HCT116 (cell line): ENCODE measurements around the gene PTGER3. TPM values are rescaled to one million over a fixed set of nuclear protein-coding genes. Genes with fewer than 3 reads are reported as not detected.

Source experiments
- ATAC-seq: fragments of 200-7000 bp; cut with Tn5 transposase; 2 replicates; pipeline ENCODE4 v1.9.1; 2020; ENCODE audit warnings: mild to moderate bottlenecking, moderate library complexity
- BruUV-seq: library from RNA; stranded (reverse); fragments of 400-500 nt; replicated peaks from 2 replicates; lab custom pipeline; 2021; lab: Mats Ljungman, UMichigan
- CTCF ChIA-PET: fragments of 300-600 bp; sonication (Branson Sonifier 250); formaldehyde crosslinking; loops from one replicate; lab custom pipeline; 2021; ENCODE audit warnings: antibody characterized with exemption; lab: Charles Lee
- POLR2A ChIA-PET: fragments of 300-600, 350-600 bp; sonication (Branson Sonifier 250); formaldehyde crosslinking; loops from one replicate; lab custom pipeline; 2021; ENCODE audit warnings: antibody characterized with exemption; lab: Charles Lee
- RAD21 ChIA-PET, 2 experiments: fragments of 300-600 bp; sonication (Branson Sonifier 250); formaldehyde crosslinking; loops; one replicate each; lab custom pipeline; 2023; ENCODE audit warnings: low total read pairs in 2 of 2; ENCODE audit not compliant: uncharacterized antibody in 2 of 2, unreplicated experiment in 2 of 2, low non-redundant PET in 1 of 2; lab: Charles Lee
- DNase-seq: peaks from one replicate; pipeline ENCODE4 v3.0.0-alpha.2; 2010; ENCODE audit warnings: low read depth, low spot score
- H2AFZ ChIP-seq: fragments of 200-600 bp; shearing (Covaris generic), sonication (generic); 2 replicates; pipeline ENCODE4 v1.6.1; 2017; ENCODE audit warnings: low read depth, mixed run types, mixed read lengths, antibody characterized with exemption, low read length; ENCODE audit not compliant: poor library complexity, severe bottlenecking
- H3K27ac ChIP-seq: 2 replicates; pipeline ENCODE4 v1.5.1; 2012; ENCODE audit warnings: low read depth, low read length
- H3K27me3 ChIP-seq: fragments of 200-600 bp; sonication (generic); 2 replicates; pipeline ENCODE4 v1.6.1; 2016; ENCODE audit warnings: mixed run types, low read length, mixed read lengths; ENCODE audit not compliant: insufficient read depth
- H3K36me3 ChIP-seq, 2 experiments: fragments of 200-500 bp in 1 of 2; fragments of 200-600 bp in 1 of 2; sonication (Bioruptor generic) in 1 of 2; sonication (generic) in 1 of 2; 2 replicates each; pipeline versions ENCODE4 v1.5.1 to v1.6.1; 2014 to 2016; ENCODE audit warnings: low read length in 2 of 2, inconsistent platforms in 1 of 2, mixed read lengths in 1 of 2, mixed run types in 1 of 2; ENCODE audit not compliant: insufficient read depth in 2 of 2, control insufficient read depth in 1 of 2
- H3K4me1 ChIP-seq, 2 experiments: fragments of 200-600 bp in 1 of 2; sonication (generic) in 1 of 2; 2 replicates each; pipeline versions ENCODE4 v1.5.1 to v1.6.1; 2012 to 2017; ENCODE audit warnings: low read length in 2 of 2, inconsistent platforms in 1 of 2, mild to moderate bottlenecking in 1 of 2, mixed read lengths in 1 of 2, mixed run types in 1 of 2, moderate library complexity in 1 of 2; ENCODE audit not compliant: insufficient read depth in 2 of 2, control insufficient read depth in 1 of 2
- H3K4me2 ChIP-seq: fragments of 200-600 bp; sonication (generic); 2 replicates; pipeline ENCODE4 v1.6.1; 2017; ENCODE audit warnings: mixed run types, low read length, mixed read lengths
- H3K4me3 ChIP-seq, 2 experiments: fragments of 200-600 bp in 1 of 2; sonication (generic) in 1 of 2; replicated peaks in 1 of 2; 2 replicates each; pipeline ENCODE4 v1.5.1; 2011 to 2016; ENCODE audit warnings: low read length in 2 of 2, control low read depth in 1 of 2, low read depth in 1 of 2, mild to moderate bottlenecking in 1 of 2, mixed read lengths in 1 of 2, mixed run types in 1 of 2
- H3K79me2 ChIP-seq: fragments of 200-600 bp; sonication (generic); 2 replicates; pipeline ENCODE4 v1.6.1; 2017; ENCODE audit warnings: mild to moderate bottlenecking, mixed run types, low read length, moderate library complexity, mixed read lengths; ENCODE audit not compliant: insufficient read depth
- H3K9ac ChIP-seq: fragments of 200-600 bp; sonication (generic); 2 replicates; pipeline ENCODE4 v1.6.1; 2016; ENCODE audit warnings: low read length, mixed read lengths
- H3K9me2 ChIP-seq: fragments of 200-600 bp; sonication (generic), shearing (Covaris generic); 2 replicates; pipeline ENCODE4 v1.6.1; 2017; ENCODE audit warnings: mixed run types, mild to moderate bottlenecking, moderate library complexity; ENCODE audit not compliant: insufficient read depth
- H3K9me3 ChIP-seq, 2 experiments: fragments of 200-500 bp in 1 of 2; fragments of 200-600 bp in 1 of 2; sonication (Bioruptor generic) in 1 of 2; sonication (generic) in 1 of 2; 2 replicates each; pipeline ENCODE4 v1.6.1; 2014 to 2017; ENCODE audit warnings: low read length in 2 of 2, mixed read lengths in 2 of 2, inconsistent platforms in 1 of 2, low read depth in 1 of 2, mild to moderate bottlenecking in 1 of 2, mixed run types in 1 of 2, moderate library complexity in 1 of 2; ENCODE audit not compliant: control insufficient read depth in 1 of 2, insufficient read depth in 1 of 2
- H4K20me1 ChIP-seq: fragments of 200-600 bp; sonication (generic), shearing (Covaris generic); 2 replicates; pipeline ENCODE4 v1.6.1; 2017; ENCODE audit warnings: mixed run types, mild to moderate bottlenecking, moderate library complexity; ENCODE audit not compliant: insufficient read depth
- CBX3 ChIP-seq: IDR thresholded peaks from 2 replicates; pipeline ENCODE4 v1.6.1; 2012; ENCODE audit warnings: low read depth
- CEBPB ChIP-seq: IDR thresholded peaks from 2 replicates; pipeline ENCODE4 v1.6.1; 2012; ENCODE audit warnings: low read depth
- CTCF ChIP-seq, 3 experiments: fragments of 200-600 bp in 1 of 3; sonication (generic) in 1 of 3; IDR thresholded peaks in 2 of 3; conservative IDR thresholded peaks in 1 of 3; 2 replicates each; pipeline ENCODE4 v1.5.1; 2012 to 2017; ENCODE audit warnings: low read depth in 2 of 3, low read length in 2 of 3, antibody characterized with exemption in 1 of 3, borderline replicate concordance in 1 of 3, control low read depth in 1 of 3, mild to moderate bottlenecking in 1 of 3, mixed read lengths in 1 of 3, mixed run types in 1 of 3, moderate library complexity in 1 of 3; ENCODE audit not compliant: insufficient read depth in 1 of 3
- EGR1 ChIP-seq: IDR thresholded peaks from 2 replicates; pipeline ENCODE4 v1.6.1; 2012; ENCODE audit warnings: low read depth
- ELF1 ChIP-seq: IDR thresholded peaks from 2 replicates; pipeline ENCODE4 v1.6.1; 2012; ENCODE audit warnings: low read depth, borderline replicate concordance
- JUND ChIP-seq: IDR thresholded peaks from 2 replicates; pipeline ENCODE4 v1.6.1; 2012
- POLR2A ChIP-seq: IDR thresholded peaks from 2 replicates; pipeline ENCODE4 v1.7.0; 2011; ENCODE audit warnings: borderline replicate concordance; ENCODE audit not compliant: insufficient read depth, insufficient read length; ENCODE audit errors: extremely low read depth
- POLR2AphosphoS5 ChIP-seq: IDR thresholded peaks from 2 replicates; pipeline ENCODE4 v1.6.1; 2011; ENCODE audit warnings: mild to moderate bottlenecking, low read depth, low read length, moderate library complexity
- RAD21 ChIP-seq: IDR thresholded peaks from 2 replicates; pipeline ENCODE4 v1.6.1; 2012; ENCODE audit warnings: low read depth, mild to moderate bottlenecking
- TCF7L2 ChIP-seq: IDR thresholded peaks from 2 replicates; pipeline ENCODE4 v1.7.0; 2011; ENCODE audit warnings: borderline replicate concordance, inconsistent platforms; ENCODE audit not compliant: insufficient read depth, insufficient read length; ENCODE audit errors: extremely low read depth
- ZFX ChIP-seq: fragments of 450-650 bp; IDR thresholded peaks from 2 replicates; pipeline ENCODE4 v1.6.1; 2017
- intact Hi-C: fragments of 100-400 bp; cut with micrococcal nuclease; formaldehyde crosslinking; loops from 2 replicates; pipeline ENCODE4 v1.10.0; 2022
- total RNA-seq: library from RNA; stranded (reverse); gene quantifications from one replicate; pipeline ENCODE4 v1.2.1, GENCODE V29; 2021; ENCODE audit not compliant: unreplicated experiment
- TF ChIP-seq, protein P1 (sequence below): IDR thresholded peaks from 2 replicates; pipeline ENCODE4 v1.6.1; 2012; ENCODE audit warnings: low read depth
- TF ChIP-seq, protein P2 (sequence below): IDR thresholded peaks from 2 replicates; pipeline ENCODE4 v1.6.1; 2012

Gene PTGER3
- total RNA-seq, 1 experiment from 2014 or later = 0.05 TPM

DNA sequence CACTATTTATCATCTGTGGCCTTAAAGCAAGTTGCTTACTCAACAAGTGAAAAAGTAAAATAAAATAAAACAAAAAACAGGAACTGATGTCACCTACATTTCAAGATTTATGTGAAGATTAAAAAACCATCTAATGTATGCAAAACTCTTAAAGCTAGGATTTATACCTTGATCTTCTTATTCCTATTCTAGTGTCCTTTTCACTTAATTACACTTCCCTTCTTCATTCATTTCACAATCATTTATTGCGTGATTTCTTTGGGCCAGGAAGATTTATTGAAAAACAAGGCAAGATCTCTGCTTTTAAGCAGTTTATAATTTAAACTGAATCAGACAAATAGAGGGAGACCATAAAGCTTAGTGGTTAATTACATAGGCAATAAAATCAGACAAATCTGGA lies 18.6 kb downstream of the PTGER3 start:
- no TSS peak for BruUV-seq
- Histone ChIP-seq H3K27ac (no peak overlapping the region), H3K4me3 (no peak overlapping the region), H3K9me3 (no peaks in the 10 kb centered on the region), H3K9ac (no peak overlapping the region), H3K4me1 (no peaks in the 10 kb centered on the region), H3K4me2 (no peak overlapping the region), H3K9me2 (no peaks in the 10 kb centered on the region), H4K20me1 (no peaks in the 10 kb centered on the region), H3K27me3 (peaks cover 51% of the 10 kb centered on the region), H2AFZ (no peak overlapping the region), H3K36me3 (no peaks in the 10 kb centered on the region), H3K79me2 (no peaks in the 10 kb centered on the region)
- DNase-seq (no peak), ATAC-seq (no peak)
- intact Hi-C loops = no loop called here
- ChIA-PET RAD21 (no interaction called here), CTCF (no interaction called here), POLR2A (no interaction called here)
- TF ChIP-seq RAD21 (no peak), JUND (no peak), ZFX (no peak), ELF1 (no peak), POLR2AphosphoS5 (no peak), CBX3 (no peak), POLR2A (no peak), CTCF (IDR thresholded peaks at IDR 0.05 in 2 of 3, conservative IDR thresholded peaks at IDR 0.05 in 1 of 3; ENCODE audit: borderline replicate concordance in 1 of 3, insufficient read depth in 1 of 3, low read depth in 2 of 3, low read length in 2 of 3) (no peak), EGR1 (no peak), TCF7L2 (no peak), CEBPB (no peak)
- TF ChIP-seq, protein P1, sequence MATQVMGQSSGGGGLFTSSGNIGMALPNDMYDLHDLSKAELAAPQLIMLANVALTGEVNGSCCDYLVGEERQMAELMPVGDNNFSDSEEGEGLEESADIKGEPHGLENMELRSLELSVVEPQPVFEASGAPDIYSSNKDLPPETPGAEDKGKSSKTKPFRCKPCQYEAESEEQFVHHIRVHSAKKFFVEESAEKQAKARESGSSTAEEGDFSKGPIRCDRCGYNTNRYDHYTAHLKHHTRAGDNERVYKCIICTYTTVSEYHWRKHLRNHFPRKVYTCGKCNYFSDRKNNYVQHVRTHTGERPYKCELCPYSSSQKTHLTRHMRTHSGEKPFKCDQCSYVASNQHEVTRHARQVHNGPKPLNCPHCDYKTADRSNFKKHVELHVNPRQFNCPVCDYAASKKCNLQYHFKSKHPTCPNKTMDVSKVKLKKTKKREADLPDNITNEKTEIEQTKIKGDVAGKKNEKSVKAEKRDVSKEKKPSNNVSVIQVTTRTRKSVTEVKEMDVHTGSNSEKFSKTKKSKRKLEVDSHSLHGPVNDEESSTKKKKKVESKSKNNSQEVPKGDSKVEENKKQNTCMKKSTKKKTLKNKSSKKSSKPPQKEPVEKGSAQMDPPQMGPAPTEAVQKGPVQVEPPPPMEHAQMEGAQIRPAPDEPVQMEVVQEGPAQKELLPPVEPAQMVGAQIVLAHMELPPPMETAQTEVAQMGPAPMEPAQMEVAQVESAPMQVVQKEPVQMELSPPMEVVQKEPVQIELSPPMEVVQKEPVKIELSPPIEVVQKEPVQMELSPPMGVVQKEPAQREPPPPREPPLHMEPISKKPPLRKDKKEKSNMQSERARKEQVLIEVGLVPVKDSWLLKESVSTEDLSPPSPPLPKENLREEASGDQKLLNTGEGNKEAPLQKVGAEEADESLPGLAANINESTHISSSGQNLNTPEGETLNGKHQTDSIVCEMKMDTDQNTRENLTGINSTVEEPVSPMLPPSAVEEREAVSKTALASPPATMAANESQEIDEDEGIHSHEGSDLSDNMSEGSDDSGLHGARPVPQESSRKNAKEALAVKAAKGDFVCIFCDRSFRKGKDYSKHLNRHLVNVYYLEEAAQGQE = no peak
- TF ChIP-seq, protein P2, sequence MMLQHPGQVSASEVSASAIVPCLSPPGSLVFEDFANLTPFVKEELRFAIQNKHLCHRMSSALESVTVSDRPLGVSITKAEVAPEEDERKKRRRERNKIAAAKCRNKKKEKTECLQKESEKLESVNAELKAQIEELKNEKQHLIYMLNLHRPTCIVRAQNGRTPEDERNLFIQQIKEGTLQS = no peak
